PC-3 (cell line): ENCODE results near the gene HPSE2. TPM values are rescaled to one million over a fixed set of nuclear protein-coding genes. Genes with fewer than 3 reads are reported as not detected.

Source experiments
- ATAC-seq: fragments of 200-7000 bp; cut with Tn5 transposase; 2 replicates; pipeline ENCODE4 v1.9.1; 2020; ENCODE audit warnings: mild to moderate bottlenecking, moderate library complexity
- BruUV-seq: library from RNA; stranded (reverse); fragments of 400-500 nt; replicated peaks from 2 replicates; lab custom pipeline; 2021; lab: Mats Ljungman, UMichigan
- CTCF ChIA-PET: fragments of 300-600 bp; sonication (Branson Sonifier 250); formaldehyde crosslinking; loops from one replicate; lab custom pipeline; 2022; ENCODE audit warnings: antibody characterized with exemption; lab: Charles Lee
- POLR2A ChIA-PET: fragments of 300-600 bp; sonication (Branson Sonifier 250); formaldehyde crosslinking; loops from one replicate; lab custom pipeline; 2022; ENCODE audit warnings: antibody characterized with exemption; ENCODE audit not compliant: unreplicated experiment; lab: Charles Lee
- DNase-seq: peaks from one replicate; pipeline ENCODE4 v3.0.0-alpha.2; 2015
- H2AFZ ChIP-seq: fragments of 300-600 bp; sonication (generic); 2 replicates; pipeline ENCODE4 v1.6.0; 2016; ENCODE audit warnings: antibody characterized with exemption, low read length
- H3F3A ChIP-seq: fragments of 300-600 bp; sonication (generic); one replicate; pipeline ENCODE4 v1.6.0; 2017; ENCODE audit warnings: antibody characterized with exemption, low read length, control low read depth, mild to moderate bottlenecking; ENCODE audit not compliant: unreplicated experiment
- H3K27ac ChIP-seq: fragments of 300-600 bp; sonication (generic); 2 replicates; pipeline ENCODE4 v1.5.1; 2016; ENCODE audit warnings: mild to moderate bottlenecking, low read length
- H3K27me3 ChIP-seq: fragments of 300-600 bp; sonication (generic); 2 replicates; pipeline ENCODE4 v1.6.1; 2016; ENCODE audit warnings: low read length, mixed read lengths
- H3K36me3 ChIP-seq: fragments of 300-600 bp; sonication (generic); 2 replicates; pipeline ENCODE4 v1.6.1; 2016; ENCODE audit warnings: low read depth, mixed run types, low read length, mixed read lengths
- H3K4me1 ChIP-seq: fragments of 300-600 bp; sonication (generic); 2 replicates; pipeline ENCODE4 v1.5.1; 2016; ENCODE audit warnings: low read length; ENCODE audit not compliant: insufficient read depth
- H3K4me2 ChIP-seq: fragments of 300-600 bp; sonication (generic); 2 replicates; pipeline ENCODE4 v1.6.0; 2016; ENCODE audit warnings: low read length
- H3K4me3 ChIP-seq: fragments of 300-600 bp; sonication (generic); 2 replicates; pipeline ENCODE4 v1.5.1; 2016; ENCODE audit warnings: mild to moderate bottlenecking, low read length, mixed read lengths
- H3K79me2 ChIP-seq: fragments of 300-600 bp; sonication (generic); 2 replicates; pipeline ENCODE4 v1.6.1; 2017; ENCODE audit warnings: low read length, mixed read lengths
- H3K9ac ChIP-seq: fragments of 300-600 bp; sonication (generic); 2 replicates; pipeline ENCODE4 v1.6.0; 2016; ENCODE audit warnings: mild to moderate bottlenecking, low read length
- H3K9me2 ChIP-seq: fragments of 300-600 bp; sonication (generic); replicated peaks from 2 replicates; pipeline ENCODE4 v1.6.1; 2016; ENCODE audit warnings: mixed run types, low read length, mixed read lengths
- H3K9me3 ChIP-seq: fragments of 300-600 bp; sonication (generic); 2 replicates; pipeline ENCODE4 v1.6.1; 2016; ENCODE audit warnings: low read length, mixed read lengths
- H4K20me1 ChIP-seq: fragments of 300-600 bp; sonication (generic); 2 replicates; pipeline ENCODE4 v1.6.1; 2016; ENCODE audit warnings: low read length, mixed read lengths
- EZH2 ChIP-seq: fragments of 300-600 bp; sonication (generic); IDR thresholded peaks from one replicate; pipeline ENCODE4 v1.6.1; 2017; ENCODE audit warnings: antibody characterized with exemption, mild to moderate bottlenecking, low read length; ENCODE audit not compliant: unreplicated experiment
- EZH2phosphoT487 ChIP-seq: fragments of 300-600 bp; sonication (generic); IDR thresholded peaks from 2 replicates; pipeline ENCODE4 v1.6.1; 2018; ENCODE audit warnings: mild to moderate bottlenecking, antibody characterized with exemption, low read length, borderline replicate concordance
- intact Hi-C: fragments of 100-400 bp; cut with micrococcal nuclease; formaldehyde crosslinking; loops from 2 replicates; pipeline ENCODE4 v1.9.0; 2023
- total RNA-seq: library from RNA; depleted of rRNA; stranded (reverse); fragments of >200 nt; gene quantifications from 2 replicates; pipeline ENCODE4 v1.2.3, GENCODE V29; 2014
- TF ChIP-seq, protein P1 (sequence below): fragments of 300-600 bp; sonication (generic); conservative IDR thresholded peaks from 2 replicates; pipeline ENCODE4 v1.5.1; 2017; ENCODE audit warnings: antibody characterized with exemption, low read depth, mild to moderate bottlenecking, low read length

The HPSE2 gene
- total RNA-seq, 1 experiment from 2014 or later, result 0.15 TPM

DNA sequence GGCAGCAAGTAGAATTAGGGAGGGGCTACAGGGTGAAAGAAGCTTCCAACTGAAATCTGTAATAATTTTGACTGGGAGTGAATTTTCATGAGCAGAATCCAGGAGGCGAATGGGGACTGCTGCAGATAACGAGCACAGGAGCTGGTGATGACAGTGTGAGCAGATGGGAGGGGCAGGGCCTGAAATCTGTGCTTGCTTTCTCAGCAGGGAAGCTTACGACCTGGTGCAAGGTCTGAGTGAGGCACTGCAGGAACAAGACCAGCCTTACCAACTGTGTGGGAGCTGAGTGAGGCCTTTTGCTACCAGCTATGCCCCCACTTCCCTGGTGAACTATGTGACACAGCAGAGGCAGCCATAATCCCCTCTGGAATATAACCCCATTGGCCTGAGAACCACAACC lies 109.8 kb downstream of the HPSE2 start:
- Histone ChIP-seq H4K20me1 (no peaks in the 10 kb centered on the region), H3F3A (no peaks in the 10 kb centered on the region), H3K36me3 (no peaks in the 10 kb centered on the region), H3K4me1 (no peaks in the 10 kb centered on the region), H3K9ac (no peak overlapping the region), H3K27ac (no peak overlapping the region), H2AFZ (no peak overlapping the region), H3K9me3 (no peaks in the 10 kb centered on the region), H3K4me2 (no peak overlapping the region), H3K9me2 (no peaks in the 10 kb centered on the region), H3K27me3 (no peaks in the 10 kb centered on the region), H3K79me2 (no peaks in the 10 kb centered on the region), H3K4me3 (no peak overlapping the region)
- intact Hi-C loops, result no loop called here
- ATAC-seq, result no peak
- no peak for DNase-seq
- TF ChIP-seq EZH2phosphoT487 (no peak), EZH2 (no peak)
- TF ChIP-seq, protein P1, sequence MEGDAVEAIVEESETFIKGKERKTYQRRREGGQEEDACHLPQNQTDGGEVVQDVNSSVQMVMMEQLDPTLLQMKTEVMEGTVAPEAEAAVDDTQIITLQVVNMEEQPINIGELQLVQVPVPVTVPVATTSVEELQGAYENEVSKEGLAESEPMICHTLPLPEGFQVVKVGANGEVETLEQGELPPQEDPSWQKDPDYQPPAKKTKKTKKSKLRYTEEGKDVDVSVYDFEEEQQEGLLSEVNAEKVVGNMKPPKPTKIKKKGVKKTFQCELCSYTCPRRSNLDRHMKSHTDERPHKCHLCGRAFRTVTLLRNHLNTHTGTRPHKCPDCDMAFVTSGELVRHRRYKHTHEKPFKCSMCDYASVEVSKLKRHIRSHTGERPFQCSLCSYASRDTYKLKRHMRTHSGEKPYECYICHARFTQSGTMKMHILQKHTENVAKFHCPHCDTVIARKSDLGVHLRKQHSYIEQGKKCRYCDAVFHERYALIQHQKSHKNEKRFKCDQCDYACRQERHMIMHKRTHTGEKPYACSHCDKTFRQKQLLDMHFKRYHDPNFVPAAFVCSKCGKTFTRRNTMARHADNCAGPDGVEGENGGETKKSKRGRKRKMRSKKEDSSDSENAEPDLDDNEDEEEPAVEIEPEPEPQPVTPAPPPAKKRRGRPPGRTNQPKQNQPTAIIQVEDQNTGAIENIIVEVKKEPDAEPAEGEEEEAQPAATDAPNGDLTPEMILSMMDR, result no peak
- ChIA-PET POLR2A (no interaction called here), CTCF (no interaction called here)
- BruUV-seq, result no TSS peak

GRCh38 chr10:99124376-99124775 lies 111.3 kb downstream of the HPSE2 start:
- ATAC-seq (no peak), DNase-seq (no peak)
- H3K9me2 ChIP-seq, result no peaks in the 10 kb centered on the region
- no peaks in the 10 kb centered on the region for H3F3A ChIP-seq
- BruUV-seq, result no TSS peak
- H3K27ac ChIP-seq, result no peak overlapping the region
- H3K79me2 ChIP-seq, result no peaks in the 10 kb centered on the region
- H3K27me3 ChIP-seq, result no peaks in the 10 kb centered on the region
- H3K9ac ChIP-seq, result no peak overlapping the region
- no peaks in the 10 kb centered on the region for H3K36me3 ChIP-seq
- no peaks in the 10 kb centered on the region for H3K9me3 ChIP-seq
- no peaks in the 10 kb centered on the region for H4K20me1 ChIP-seq
- H3K4me3 ChIP-seq, result no peak overlapping the region
- H3K4me1 ChIP-seq, result no peaks in the 10 kb centered on the region
- no peak overlapping the region for H2AFZ ChIP-seq
- no peak overlapping the region for H3K4me2 ChIP-seq
- intact Hi-C loops, result no loop called here
- ChIA-PET CTCF (no interaction called here), POLR2A (no interaction called here)
- TF ChIP-seq, protein P1, result no peak
- TF ChIP-seq EZH2phosphoT487, result no peak
- no peak for TF ChIP-seq EZH2

GRCh38 chr10:99123851-99124250 lies 111.8 kb downstream of the HPSE2 start:
- ChIA-PET CTCF (no interaction called here), POLR2A (no interaction called here)
- intact Hi-C loops, result no loop called here
- Histone ChIP-seq H4K20me1 (no peaks in the 10 kb centered on the region), H3K9me3 (no peaks in the 10 kb centered on the region), H3K36me3 (no peaks in the 10 kb centered on the region), H3K27ac (no peak overlapping the region), H3K4me3 (no peak overlapping the region), H3F3A (no peaks in the 10 kb centered on the region), H3K4me2 (no peak overlapping the region), H3K79me2 (no peaks in the 10 kb centered on the region), H2AFZ (no peak overlapping the region), H3K4me1 (no peaks in the 10 kb centered on the region), H3K9ac (no peak overlapping the region), H3K9me2 (no peaks in the 10 kb centered on the region), H3K27me3 (no peaks in the 10 kb centered on the region)
- no TSS peak for BruUV-seq
- no peak for ATAC-seq
- no peak for DNase-seq
- TF ChIP-seq, protein P1, result no peak
- no peak for TF ChIP-seq EZH2phosphoT487
- no peak for TF ChIP-seq EZH2
